ENCODE measurements around the gene ITGB6.

ITGB6 gene

DNA sequence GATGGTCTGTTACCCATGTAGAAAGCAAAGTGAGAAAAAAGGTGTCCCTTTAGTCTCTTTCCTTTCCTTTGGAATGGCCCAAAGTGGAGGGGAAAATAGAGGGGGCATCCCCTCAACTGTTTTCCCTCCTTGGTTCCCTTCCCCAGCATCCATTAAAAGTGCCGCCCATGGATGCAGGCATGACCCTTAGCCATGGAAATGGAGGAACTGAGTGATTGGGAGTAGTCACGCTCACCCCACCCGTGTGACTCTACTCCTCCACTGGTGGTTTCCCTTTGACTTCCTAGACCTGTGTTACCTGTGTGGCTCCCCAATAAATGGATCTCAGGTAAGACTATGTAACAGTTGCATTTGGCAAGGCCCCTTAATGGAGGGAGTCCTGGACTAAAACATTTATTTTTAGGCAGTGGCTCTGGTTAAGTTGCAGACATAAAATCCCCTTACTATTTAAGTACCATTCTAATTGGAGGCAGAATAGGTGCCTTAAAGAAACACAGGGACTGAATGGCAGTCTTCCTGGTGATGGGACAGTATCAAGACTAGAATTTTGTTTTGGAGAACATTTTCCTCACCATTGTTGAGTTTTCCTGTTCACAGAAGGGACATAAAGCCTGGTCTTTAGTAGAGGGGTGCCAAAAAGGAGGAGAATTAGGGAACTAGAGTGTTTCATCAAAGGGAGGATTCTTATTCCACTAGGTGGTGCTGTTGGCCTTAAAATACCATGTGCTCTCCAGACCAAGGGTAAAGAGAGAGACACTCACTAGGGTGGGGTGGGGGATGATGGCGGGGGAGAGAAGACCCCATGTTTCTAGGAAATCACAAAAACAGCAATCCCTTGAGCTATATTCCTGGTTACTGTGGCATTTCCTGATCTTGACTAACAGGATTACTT, 112.0 kb downstream of the ITGB6 start:
- no peak for DNase-seq (ENCODE audit: low read depth in 2 of 2)

DNA sequence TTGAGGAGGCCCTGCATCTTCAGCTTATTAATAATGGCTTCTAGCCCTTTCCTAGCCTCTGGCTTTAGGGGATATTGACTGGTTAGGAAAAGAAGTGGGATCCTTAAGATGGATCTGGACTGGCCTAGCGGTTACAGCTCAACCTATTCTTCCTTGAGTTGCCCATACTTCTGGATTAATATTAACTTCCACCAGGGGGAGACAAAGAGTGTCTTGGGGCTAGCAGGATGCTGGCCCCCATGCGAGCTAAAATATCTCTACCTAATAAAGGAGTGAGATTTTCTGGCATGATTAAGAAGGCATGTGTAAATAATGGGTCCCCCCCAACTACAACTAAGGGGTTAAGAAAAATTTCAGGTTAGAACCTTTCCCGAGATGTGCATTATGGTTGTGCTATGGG, 114.4 kb downstream of the ITGB6 start:
- DNase-seq (ENCODE audit: low read depth in 2 of 2) = no peak

DNA sequence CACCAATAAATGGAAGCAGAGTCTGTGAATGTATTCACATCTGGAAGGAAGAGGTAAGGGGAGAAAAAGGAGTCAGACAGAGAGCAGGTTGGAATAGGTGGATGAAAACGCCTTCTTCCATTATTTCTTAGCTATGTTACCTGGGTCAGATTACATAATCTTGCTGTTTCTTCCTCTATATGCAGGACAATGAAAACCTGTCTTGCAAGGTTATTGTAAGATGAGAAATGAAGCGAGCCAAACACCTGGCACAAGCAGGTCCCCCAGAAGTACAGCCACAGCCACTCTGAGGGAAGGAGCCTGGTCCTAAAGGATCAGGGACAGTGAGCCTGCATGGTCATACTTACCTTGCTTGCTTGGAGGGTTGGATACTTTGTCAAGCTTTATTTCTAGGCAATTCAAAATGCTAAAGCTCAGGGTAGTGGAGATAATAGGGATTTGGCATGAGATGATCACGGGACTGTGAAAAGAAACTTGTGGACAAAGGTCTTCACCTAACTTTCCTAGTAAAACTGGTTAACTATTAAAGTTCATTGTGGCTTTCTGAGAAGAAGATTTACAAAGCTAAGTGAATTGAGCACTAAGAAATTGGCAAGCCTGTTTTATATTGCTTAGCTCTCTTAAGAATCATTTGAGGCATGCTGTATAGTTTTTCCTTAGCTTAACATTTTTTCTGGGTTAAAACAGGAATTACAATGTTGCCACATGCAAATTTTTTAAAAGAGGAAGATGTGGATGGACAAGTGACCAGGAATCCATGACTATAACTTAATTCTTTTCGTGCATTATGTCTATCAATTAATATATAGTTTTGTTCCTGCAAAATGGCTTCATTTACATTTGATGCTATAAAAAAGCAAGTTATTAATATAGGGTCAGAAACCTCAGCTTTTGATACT, 121.9 kb downstream of the ITGB6 start:
- no peak for DNase-seq (ENCODE audit: low read depth in 2 of 2)

DNA sequence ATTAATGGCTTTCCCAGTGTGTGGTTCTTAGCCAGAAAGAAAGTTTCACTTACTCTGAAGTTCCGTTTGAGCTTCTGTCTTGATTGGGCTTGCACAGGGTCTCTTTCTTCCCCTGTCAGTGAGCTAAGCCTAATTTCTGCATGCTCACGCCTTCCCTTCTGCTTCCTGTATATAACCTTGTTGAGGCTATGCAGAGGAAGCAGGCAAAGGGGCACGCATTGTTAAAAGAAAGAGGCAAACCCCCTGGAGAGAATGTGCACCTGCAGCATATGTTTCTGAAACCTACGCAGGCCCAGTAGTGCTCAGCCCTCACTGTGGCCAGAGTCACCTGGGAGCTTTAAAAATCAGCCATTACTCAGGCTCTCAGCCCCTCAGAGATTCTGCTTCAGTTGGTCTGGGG, 123.2 kb downstream of the ITGB6 start:
- DNase-seq (ENCODE audit: low read depth in 2 of 2) = no peak

DNA sequence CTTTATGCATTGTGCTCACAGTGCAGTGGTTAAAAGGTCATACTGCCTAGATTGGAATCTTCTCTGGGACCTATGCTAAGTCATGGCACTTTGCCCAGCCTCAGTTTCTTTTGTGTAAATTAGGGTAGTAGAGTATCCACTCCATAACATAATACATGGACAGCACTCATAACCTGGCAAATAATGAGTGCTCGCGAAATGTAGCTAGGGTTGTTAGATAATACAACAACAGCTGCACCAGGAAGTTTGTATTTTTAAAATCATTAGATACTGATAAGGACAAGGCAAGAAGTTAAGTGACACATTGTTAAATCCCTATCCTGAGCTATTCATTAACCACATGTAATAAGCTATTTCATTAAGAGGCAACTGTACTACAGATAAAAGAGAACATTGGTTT, 123.8 kb downstream of the ITGB6 start:
- no peak for DNase-seq (ENCODE audit: low read depth in 2 of 2)

DNA sequence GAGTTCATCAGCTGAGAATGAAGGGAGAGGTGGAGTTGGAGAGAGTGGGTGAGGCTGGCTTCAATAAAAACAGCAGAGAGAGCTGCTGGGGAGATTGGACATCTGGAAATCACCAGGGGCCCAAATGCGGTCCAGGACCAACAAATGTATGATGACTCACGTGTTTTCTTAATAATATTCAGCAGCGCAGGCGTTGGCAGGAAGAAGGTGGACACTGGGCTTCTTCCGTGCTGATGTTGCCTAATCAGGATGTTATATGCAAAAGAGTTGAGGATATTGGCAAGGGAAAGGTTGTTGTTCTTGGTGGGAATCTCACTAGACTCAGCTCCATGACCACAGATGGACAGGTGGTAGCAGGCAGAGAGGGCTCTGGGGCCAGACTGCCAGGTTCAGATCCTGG, 124.9 kb downstream of the ITGB6 start:
- no peak for DNase-seq (ENCODE audit: low read depth in 2 of 2)

DNA sequence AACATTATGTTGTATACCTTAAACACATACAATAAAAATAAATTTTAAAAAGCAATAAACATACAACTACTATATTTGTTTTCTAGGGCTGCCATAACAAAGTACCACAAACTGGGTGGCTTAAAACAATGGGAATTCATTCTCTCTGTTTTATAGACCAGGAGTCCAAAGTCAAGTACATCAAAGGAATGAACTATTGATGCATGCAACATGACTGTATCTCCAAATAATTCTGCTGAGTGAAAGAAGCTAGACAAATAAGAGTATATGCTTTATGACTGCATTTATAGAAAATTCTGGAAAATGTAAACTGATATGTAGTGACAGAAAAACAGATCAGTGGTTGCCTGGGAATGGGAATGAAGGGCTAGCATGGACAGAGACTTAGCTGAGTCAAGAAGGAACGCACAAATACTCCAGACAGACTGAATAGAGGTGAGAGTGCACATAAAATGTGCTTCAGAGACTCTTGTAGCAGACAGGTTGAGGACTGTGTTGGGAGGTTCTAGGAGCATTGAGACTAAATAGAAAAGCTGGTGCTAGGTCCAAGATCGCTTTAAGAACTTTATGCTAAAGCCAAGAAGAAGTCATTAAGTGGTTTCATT, 126.7 kb downstream of the ITGB6 start:
- no peak for DNase-seq (ENCODE audit: low read depth in 2 of 2)

DNA sequence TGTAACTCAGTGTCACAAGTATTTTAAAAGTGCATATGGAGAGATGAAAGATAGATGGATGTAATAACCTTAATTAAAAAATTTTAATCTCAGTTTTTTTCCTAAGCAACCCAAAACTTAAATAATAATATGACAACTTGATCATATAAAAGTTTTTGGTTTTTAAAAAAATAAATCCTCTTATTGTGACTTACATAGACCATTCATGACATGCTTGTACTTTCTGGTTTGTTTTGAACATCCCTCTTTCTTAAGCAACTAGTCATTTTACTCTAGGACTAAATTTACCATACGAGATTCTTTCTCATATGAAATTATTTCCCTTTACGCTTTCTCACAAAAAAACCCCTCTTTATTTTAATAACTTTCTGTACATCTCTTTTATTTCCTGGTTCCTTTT, 131.2 kb downstream of the ITGB6 start:
- DNase-seq (ENCODE audit: low read depth in 2 of 2) = no peak

DNA sequence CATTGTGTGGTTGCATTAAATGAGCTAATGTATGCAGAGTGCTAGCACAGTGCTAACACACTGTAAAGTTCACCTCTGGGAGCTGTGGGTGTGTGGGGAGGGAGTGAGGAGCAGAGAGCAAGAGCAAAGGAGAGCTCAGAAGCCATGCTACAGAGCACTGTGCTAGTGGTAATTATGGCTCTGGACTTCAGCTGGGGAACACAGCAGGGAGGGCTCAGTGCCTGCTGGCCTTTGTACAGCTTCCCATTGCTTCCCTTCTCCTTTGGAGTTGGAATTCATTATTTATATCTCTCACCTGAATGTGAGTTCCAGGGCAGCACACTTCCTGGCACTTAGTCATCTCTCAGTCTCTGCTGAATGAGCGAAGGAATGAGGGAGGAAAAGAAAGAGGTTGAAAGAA, 135.2 kb downstream of the ITGB6 start:
- no peak for DNase-seq (ENCODE audit: low read depth in 2 of 2)

DNA sequence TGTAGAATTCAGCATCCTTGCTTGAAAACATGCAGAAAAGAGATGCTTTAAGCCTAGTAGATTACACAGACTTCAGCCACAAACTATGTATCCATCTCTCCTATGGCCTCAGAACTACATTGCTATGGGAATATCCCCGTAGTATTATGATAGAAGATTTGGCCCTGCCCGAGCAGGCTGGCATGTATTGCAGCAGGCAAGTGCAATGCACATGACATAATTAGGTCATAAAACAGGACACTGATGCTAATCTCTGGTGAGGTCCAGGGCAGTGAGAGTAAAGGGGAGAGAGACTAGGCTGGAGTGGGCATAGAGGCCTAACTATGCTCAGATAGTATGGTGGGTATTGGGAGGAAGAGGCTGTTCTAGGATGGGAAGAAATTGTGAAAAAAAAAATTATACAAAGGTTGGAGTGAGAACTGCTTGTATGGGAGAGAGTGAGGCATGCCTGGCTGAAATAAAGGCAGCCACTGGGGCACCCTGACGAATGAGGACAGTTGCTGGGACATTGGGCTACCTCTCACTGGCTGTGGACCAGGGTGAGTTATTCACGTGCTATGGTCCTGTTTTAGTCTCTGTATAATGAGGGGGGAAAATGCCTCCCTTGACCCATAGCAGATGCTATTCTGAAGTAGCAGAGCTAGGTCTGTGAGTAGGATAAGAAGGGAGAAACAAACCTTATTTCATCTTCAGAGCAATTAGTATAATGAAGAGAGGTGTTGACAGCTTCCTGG, 136.0 kb downstream of the ITGB6 start:
- no peak for DNase-seq (ENCODE audit: low read depth in 2 of 2)

DNA sequence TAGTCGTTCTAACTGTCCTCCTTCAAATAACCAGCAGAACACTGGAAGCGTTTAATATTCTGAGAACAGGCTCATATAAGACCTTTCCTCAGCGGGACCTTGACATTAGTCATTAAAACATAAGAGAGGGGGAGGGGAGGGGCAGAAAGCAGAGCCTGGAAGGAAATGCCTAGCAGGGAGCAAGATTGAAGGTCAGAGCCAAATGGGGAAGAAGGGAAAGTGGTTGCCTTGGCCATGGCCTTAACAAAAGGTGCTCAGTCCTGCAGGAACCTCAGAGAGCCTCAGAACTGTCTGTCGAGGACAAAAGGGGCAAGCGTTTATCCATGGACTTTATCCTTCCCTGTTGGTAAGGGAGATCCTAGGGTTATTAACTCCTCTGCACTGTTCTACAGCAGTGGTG, 136.8 kb downstream of the ITGB6 start:
- no peak for DNase-seq (ENCODE audit: low read depth in 2 of 2)

DNA sequence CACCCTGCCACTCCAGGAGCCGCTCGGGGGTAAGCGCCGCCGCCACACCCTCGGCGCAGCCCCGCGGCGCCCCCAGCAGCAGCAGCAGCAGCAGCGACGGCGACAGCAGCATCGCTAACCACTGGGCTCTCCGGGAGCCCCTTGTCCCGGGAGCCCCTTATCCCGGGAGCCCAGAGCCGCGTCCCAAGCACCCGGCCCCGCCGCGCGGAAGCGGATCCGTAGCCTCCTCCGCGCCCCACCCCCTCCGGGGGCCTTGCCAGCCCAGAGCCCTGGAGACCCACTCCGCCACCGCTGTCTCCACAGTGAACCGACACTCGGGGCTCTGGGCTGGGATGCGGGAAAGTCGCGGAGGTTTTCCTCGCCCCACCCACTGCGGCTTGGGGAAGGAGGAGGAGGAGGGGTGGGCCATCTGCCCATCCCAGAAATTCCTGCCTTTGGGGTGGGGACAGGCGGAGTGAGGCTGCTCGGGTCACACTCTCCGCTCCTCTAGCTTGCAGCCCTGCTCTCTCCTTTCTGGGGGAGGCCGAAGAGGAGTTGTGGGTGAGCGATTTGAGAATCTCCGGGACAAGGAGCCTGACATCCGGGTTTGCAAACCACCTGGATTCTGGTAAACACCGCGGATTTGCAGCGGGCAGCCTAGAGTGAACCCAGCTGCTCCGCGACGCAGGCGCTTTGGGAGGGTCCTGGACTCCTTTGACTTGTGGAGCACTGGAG, 137.6 kb downstream of the ITGB6 start, which contains the start of gene PLA2R1:
Gene PLA2R1 (minus strand): TSS at position 324 of the 714 bp plus-strand sequence. CDS start 212 bp downstream, at position 112.
- no peak for DNase-seq (ENCODE audit: low read depth in 2 of 2)

DNA sequence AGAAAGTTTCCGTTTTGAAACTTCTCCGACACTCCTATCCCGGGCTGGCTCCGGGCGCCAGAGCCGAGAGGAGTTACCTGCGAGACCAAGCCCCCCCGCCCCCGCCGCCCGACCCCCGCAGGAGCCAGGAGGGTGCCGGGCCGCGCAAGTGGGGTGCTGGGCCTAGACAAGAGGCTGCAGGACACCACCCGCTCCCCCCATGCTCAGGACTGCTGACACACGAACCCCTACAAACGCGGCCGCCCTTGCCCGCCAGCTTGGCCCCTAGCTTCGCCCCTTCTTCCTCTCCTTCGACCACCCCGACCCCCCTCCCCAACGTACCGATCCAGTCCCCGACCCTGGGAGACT, 138.2 kb downstream of the ITGB6 start:
- no peak for DNase-seq (ENCODE audit: low read depth in 2 of 2)

DNA sequence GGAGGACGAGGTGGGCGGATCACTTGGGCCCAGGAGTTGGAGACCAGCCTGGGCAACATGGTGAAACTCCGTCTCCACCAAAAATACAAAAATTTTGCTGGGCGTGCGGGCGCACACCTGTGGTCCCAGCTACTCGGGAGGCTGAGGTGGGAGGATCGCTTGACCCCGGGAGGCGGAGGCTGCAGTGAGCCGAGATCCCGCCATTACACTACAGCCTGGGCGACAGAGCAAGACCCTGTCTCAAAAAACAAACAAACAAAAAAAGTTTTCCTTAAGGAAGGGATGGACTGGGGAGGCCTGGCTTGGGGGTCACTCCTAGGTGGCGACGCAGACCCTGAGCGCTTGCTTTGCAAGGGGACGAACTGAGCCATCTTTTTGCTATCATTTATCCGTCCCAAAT, 138.5 kb downstream of the ITGB6 start:
- DNase-seq (ENCODE audit: low read depth in 2 of 2) = no peak

DNA sequence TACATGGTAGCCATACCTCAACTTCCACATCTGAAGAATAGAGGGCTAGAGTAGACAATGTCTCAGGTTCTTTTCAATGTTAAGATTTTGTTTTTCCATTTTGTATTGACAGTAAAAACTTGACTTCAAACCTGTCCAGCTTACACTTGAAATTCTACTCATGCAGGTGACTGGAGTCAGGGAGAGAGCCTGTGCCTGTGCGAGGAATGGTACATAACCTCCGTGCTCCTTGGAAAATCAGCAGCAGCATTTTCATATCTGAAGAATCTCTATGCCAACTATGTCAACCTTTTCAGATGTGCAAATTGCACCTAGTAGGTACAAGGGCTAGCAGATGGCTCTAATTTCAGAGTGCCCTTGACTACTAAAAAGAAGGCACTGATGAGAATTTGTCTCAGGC, 139.8 kb downstream of the ITGB6 start:
- DNase-seq (ENCODE audit: low read depth in 2 of 2) = no peak

DNA sequence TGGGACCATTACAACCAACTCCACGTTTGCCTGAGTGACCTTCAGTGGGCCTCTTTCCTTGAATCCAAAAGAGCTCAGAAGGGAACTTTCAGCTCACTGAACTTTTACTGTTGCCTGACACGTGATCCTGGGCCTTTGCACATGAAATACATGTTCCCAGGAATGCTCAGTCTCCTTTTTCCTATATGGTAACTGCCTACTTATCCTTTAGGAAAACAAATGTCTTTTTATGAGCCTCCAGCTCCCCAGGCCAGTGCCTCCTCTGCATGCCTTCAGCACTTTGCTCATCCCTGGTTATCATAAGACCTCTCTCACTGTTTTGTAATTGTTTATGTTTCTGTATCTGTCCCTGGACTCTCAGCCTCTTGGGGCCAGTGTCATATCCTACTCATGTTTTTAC, 142.7 kb downstream of the ITGB6 start:
- DNase-seq (ENCODE audit: low read depth in 2 of 2) = no peak

DNA sequence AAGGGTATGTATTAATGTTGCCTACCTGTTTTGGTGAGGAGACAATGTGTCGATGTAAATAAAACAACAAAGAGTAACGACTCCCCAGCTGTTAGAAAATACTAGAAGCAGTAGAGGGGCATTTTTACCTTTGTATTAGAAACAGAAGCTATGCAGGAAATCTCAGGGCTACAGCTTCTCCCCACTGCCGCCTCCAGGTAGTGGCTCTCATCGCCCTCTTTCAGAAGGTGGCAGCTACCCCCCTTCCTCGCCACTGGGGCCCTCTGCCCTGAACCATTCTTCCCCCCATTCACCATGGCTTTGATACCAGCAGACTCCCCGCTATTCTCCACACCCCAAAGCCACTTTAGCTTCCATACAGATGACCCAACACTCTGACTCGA, 144.4 kb downstream of the ITGB6 start:
- DNase-seq (ENCODE audit: low read depth in 2 of 2) = no peak

DNA sequence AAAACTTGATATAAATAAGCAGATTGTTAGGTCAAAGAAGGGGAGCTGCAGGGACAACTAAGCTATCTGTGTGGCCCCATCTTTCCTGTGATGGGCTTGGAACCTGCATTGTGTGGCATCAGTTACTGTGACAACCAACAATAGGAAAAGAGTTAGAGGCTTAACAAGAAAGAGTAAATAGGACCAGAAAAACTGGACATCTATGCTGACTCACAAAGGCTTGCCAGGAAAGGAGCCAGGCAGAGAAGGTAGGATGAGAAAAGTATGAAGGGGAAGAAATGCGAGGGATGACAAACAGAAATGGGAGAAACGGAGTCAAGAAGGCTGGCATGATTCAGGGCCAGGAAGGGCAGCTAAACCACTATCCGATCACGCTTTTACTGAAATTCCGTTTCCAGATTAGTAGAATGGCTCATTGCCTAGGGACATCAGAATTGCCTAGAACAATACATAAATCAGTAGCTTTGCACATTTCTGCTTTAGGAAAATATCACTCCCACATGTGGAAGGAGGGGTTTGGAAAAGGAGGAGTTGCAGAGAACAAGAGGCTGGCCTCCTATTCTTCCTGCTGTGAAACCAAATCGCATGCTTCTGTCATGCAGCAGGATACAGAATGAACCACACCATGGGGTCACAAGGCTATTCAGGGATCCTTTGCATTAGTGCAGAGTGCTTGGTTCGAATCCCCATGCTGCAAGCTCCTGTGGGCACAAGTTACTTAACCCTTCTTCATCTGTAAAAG, 144.9 kb downstream of the ITGB6 start:
- DNase-seq (ENCODE audit: low read depth in 2 of 2) = no peak

DNA sequence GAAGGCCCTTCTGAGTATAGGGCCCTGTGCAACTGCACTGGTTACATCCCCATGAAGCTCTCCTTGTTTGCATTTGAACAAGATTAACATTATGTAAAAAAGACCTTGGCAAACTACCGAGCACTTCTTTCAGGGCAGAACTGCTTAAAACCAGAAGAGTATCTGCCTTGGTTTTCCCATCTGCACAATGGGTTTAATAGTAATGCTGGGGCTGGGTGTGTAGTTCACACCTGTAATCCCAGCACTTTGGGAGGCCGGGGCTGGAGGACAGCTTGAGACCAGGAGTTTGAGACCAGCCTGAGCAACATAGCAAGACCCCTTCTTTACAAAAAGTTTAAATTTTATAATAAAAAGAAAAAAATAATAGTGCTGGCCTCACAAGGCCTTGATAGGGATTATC, 146.1 kb downstream of the ITGB6 start:
- no peak for DNase-seq (ENCODE audit: low read depth in 2 of 2)

DNA sequence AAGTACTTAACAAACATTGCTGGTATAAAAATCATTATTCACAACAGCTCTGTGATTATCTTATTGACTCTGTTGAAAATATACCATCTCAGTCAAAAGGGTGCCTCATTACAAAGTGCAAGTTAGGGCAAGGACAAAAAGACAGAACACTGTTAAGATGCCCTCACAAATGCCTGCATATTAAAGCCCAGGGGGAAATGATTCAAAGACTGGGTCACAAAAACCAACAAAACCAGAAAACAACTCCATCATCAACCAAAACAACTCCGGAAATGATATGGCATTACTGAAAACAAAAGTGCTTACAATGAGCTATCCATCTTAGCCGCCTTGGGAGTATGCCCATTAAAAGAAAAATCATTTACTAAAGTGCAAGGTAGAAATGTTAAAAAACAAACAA, 147.5 kb downstream of the ITGB6 start:
- no peak for DNase-seq (ENCODE audit: low read depth in 2 of 2)
